H1 (cell line): ENCODE data around the gene GSDME. TPM values are rescaled to one million over a fixed set of nuclear protein-coding genes. Genes with fewer than 3 reads are reported as not detected.

Experiments
- CTCF ChIA-PET: fragments of 300-600 bp; sonication (Branson Sonifier 250); formaldehyde crosslinking; loops from one replicate; lab custom pipeline; 2021; ENCODE audit not compliant: partially characterized antibody; lab: Charles Lee
- POLR2A ChIA-PET: fragments of 300-600 bp; sonication (Branson Sonifier 250); formaldehyde crosslinking; loops from one replicate; lab custom pipeline; 2021; ENCODE audit warnings: inconsistent platforms; ENCODE audit not compliant: partially characterized antibody; lab: Charles Lee
- DNase-seq, 2 experiments: peaks; one replicate each; pipeline versions ENCODE4 v3.0.0 to v3.0.0-alpha.2; 2010 to 2022; ENCODE audit warnings: low spot score in 2 of 2, low read depth in 1 of 2, mixed read lengths in 1 of 2
- FAIRE-seq: peaks from 2 replicates; lab custom pipeline; 2011; peaks lifted over from hg19 to GRCh38; lab: Jason Lieb, UNC
- H2AFZ ChIP-seq: 2 replicates; pipeline ENCODE4 v1.8.1; 2012; ENCODE audit warnings: low read length, inconsistent platforms
- H2AK5ac ChIP-seq: 2 replicates; pipeline ENCODE4 v1.6.1; 2013; ENCODE audit warnings: low read depth, low read length
- H2BK120ac ChIP-seq: replicated peaks from 2 replicates; pipeline ENCODE3; 2013; ENCODE audit warnings: low read depth, low read length, inconsistent platforms
- H2BK12ac ChIP-seq: 2 replicates; pipeline ENCODE4 v1.6.1; 2013; ENCODE audit warnings: low read depth, low read length
- H2BK15ac ChIP-seq: 2 replicates; pipeline ENCODE4 v1.6.1; 2013; ENCODE audit warnings: low read length
- H2BK20ac ChIP-seq: 2 replicates; pipeline ENCODE4 v1.6.1; 2013; ENCODE audit warnings: low read length
- H2BK5ac ChIP-seq: 2 replicates; pipeline ENCODE4 v1.6.1; 2013; ENCODE audit warnings: low read depth, low read length
- H3K14ac ChIP-seq: 2 replicates; pipeline ENCODE4 v1.6.1; 2013; ENCODE audit warnings: inconsistent platforms; ENCODE audit not compliant: insufficient read length
- H3K18ac ChIP-seq: 2 replicates; pipeline ENCODE4 v1.6.1; 2013; ENCODE audit warnings: low read length; ENCODE audit errors: extremely low read depth
- H3K23ac ChIP-seq: 2 replicates; pipeline ENCODE4 v1.6.1; 2013; ENCODE audit warnings: inconsistent platforms; ENCODE audit not compliant: insufficient read length
- H3K23me2 ChIP-seq: 2 replicates; pipeline ENCODE4 v1.6.1; 2013; ENCODE audit warnings: low read depth, low read length
- H3K27ac ChIP-seq: 2 replicates; pipeline ENCODE4 v1.6.1; 2011; ENCODE audit warnings: low read depth, low read length, inconsistent platforms
- H3K27me3 ChIP-seq, 4 experiments: replicated peaks in 1 of 4; 1 replicate in 1 of 4; 2 replicates in 3 of 4; pipeline versions ENCODE4 v1.6.1 to v1.8.1; 2011 to 2013; ENCODE audit warnings: low read length in 3 of 4, mild to moderate bottlenecking in 3 of 4, inconsistent platforms in 2 of 4, mixed read lengths in 2 of 4, moderate library complexity in 1 of 4; ENCODE audit not compliant: control insufficient read depth in 3 of 4, insufficient read depth in 3 of 4; ENCODE audit errors: extremely low read depth in 1 of 4
- H3K36me3 ChIP-seq, 4 experiments: 2 replicates each; pipeline versions ENCODE4 v1.6.1 to v1.8.1; 2011 to 2013; ENCODE audit warnings: mild to moderate bottlenecking in 4 of 4, low read length in 3 of 4, moderate library complexity in 2 of 4, control low read depth in 1 of 4, inconsistent platforms in 1 of 4; ENCODE audit not compliant: insufficient read depth in 4 of 4, control insufficient read depth in 2 of 4
- H3K4ac ChIP-seq: replicated peaks from 2 replicates; pipeline ENCODE3; 2013; ENCODE audit warnings: low read length, low read depth, mixed read lengths, inconsistent platforms; ENCODE audit not compliant: insufficient read length
- H3K4me1 ChIP-seq, 4 experiments: replicated peaks in 1 of 4; 1 replicate in 1 of 4; 2 replicates in 3 of 4; pipeline versions ENCODE4 v1.6.1 to v1.8.1; 2011 to 2013; ENCODE audit warnings: low read length in 3 of 4, inconsistent platforms in 2 of 4, mixed read lengths in 1 of 4; ENCODE audit not compliant: insufficient read depth in 4 of 4, control insufficient read depth in 3 of 4
- H3K4me2 ChIP-seq, 2 experiments: 2 replicates each; pipeline versions ENCODE4 v1.6.1 to v1.8.1; 2011 to 2013; ENCODE audit warnings: low read depth in 2 of 2, low read length in 2 of 2, control low read depth in 1 of 2, inconsistent platforms in 1 of 2, mild to moderate bottlenecking in 1 of 2; ENCODE audit not compliant: insufficient read depth in 1 of 2
- H3K4me3 ChIP-seq, 4 experiments: fragments of 200-600, 300-600 bp in 1 of 4; sonication (generic), shearing (Covaris generic), sonication (Bioruptor Twin) in 1 of 4; 2 replicates each; pipeline versions ENCODE4 v1.5.1 to v1.8.1; 2011 to 2016; ENCODE audit warnings: low read length in 4 of 4, low read depth in 3 of 4, control low read depth in 2 of 4, inconsistent platforms in 2 of 4, mild to moderate bottlenecking in 2 of 4, mixed read lengths in 1 of 4, moderate library complexity in 1 of 4; ENCODE audit not compliant: insufficient read depth in 2 of 4; ENCODE audit errors: extremely low read depth in 1 of 4
- H3K56ac ChIP-seq: replicated peaks from 2 replicates; pipeline ENCODE3; 2013; ENCODE audit warnings: low read depth, mild to moderate bottlenecking, mixed read lengths, low read length, inconsistent platforms; ENCODE audit not compliant: insufficient read length
- H3K79me1 ChIP-seq: 2 replicates; pipeline ENCODE4 v1.6.1; 2013; ENCODE audit warnings: low read depth, low read length, control low read depth
- H3K79me2 ChIP-seq, 2 experiments: 2 replicates each; pipeline versions ENCODE4 v1.6.1 to v1.8.1; 2012 to 2013; ENCODE audit warnings: low read length in 2 of 2, mild to moderate bottlenecking in 2 of 2, inconsistent platforms in 1 of 2; ENCODE audit not compliant: insufficient read depth in 2 of 2, control insufficient read depth in 1 of 2
- H3K9ac ChIP-seq, 4 experiments: replicated peaks in 1 of 4; 1 replicate in 1 of 4; 2 replicates in 3 of 4; pipeline versions ENCODE4 v1.6.1 to v1.8.1; 2011 to 2013; ENCODE audit warnings: low read depth in 3 of 4, low read length in 3 of 4, control low read depth in 2 of 4, mild to moderate bottlenecking in 2 of 4, moderate library complexity in 2 of 4, inconsistent platforms in 1 of 4; ENCODE audit errors: extremely low read depth in 1 of 4
- H3K9me3 ChIP-seq, 2 experiments: 2 replicates each; pipeline versions ENCODE4 v1.6.1 to v1.8.1; 2012 to 2013; ENCODE audit warnings: mild to moderate bottlenecking in 2 of 2, moderate library complexity in 2 of 2, control low read depth in 1 of 2, inconsistent platforms in 1 of 2, low read depth in 1 of 2, low read length in 1 of 2, mixed read lengths in 1 of 2; ENCODE audit not compliant: insufficient read depth in 2 of 2
- H4K20me1 ChIP-seq, 2 experiments: replicated peaks in 1 of 2; 2 replicates each; pipeline versions ENCODE3 to v1.8.1; 2011 to 2013; ENCODE audit warnings: inconsistent platforms in 2 of 2, low read length in 2 of 2, mild to moderate bottlenecking in 1 of 2; ENCODE audit not compliant: insufficient read depth in 2 of 2, control insufficient read depth in 1 of 2
- H4K5ac ChIP-seq: 2 replicates; pipeline ENCODE4 v1.6.1; 2013; ENCODE audit warnings: low read length, low read depth, mixed read lengths, inconsistent platforms; ENCODE audit not compliant: insufficient read length
- H4K8ac ChIP-seq: 2 replicates; pipeline ENCODE4 v1.8.0; 2013; ENCODE audit warnings: mild to moderate bottlenecking, moderate library complexity, low read length, inconsistent platforms; ENCODE audit not compliant: insufficient read depth; ENCODE audit errors: extremely low read depth
- H4K91ac ChIP-seq: replicated peaks from 2 replicates; pipeline ENCODE3; 2013; ENCODE audit warnings: low read length, mixed read lengths, inconsistent platforms; ENCODE audit not compliant: insufficient read length
- CHD2 ChIP-seq: IDR thresholded peaks from 2 replicates; pipeline ENCODE4 v1.6.1; 2012; ENCODE audit warnings: low read length, improper control_type of control experiment
- KDM4A ChIP-seq: IDR thresholded peaks from one replicate; pipeline ENCODE4 v1.7.1; 2012; ENCODE audit warnings: low read depth, mild to moderate bottlenecking, moderate library complexity, low read length, inconsistent platforms; ENCODE audit not compliant: severe bottlenecking
- WGBS, 2 experiments: shearing (Covaris generic) in 1 of 2; methylation state at CpG; one replicate each; pipeline versions ENCODE4 v1.1.6 to v1.1.7; 2013 to 2015; ENCODE audit warnings: low lambda C conversion rate in 2 of 2, mixed read lengths in 2 of 2, inconsistent platforms in 1 of 2, low coverage in 1 of 2, missing lambda C conversion rate in 1 of 2; ENCODE audit not compliant: insufficient replicate concordance in 2 of 2, insufficient coverage in 1 of 2, insufficient read length in 1 of 2; ENCODE audit errors: extremely low coverage in 1 of 2, missing lambda C conversion rate in 1 of 2; 5-methylcytosine and 5-hydroxymethylcytosine counted together
- polyA plus RNA-seq, 7 experiments: library from polyadenylated mRNA; depleted of rRNA in 3 of 7; stranded (reverse) in 5 of 7; unstranded in 2 of 7; fragments of >200 nt in 5 of 7; fragments of 200-250 nt in 2 of 7; gene quantifications; 1 replicate in 5 of 7; 2 replicates in 1 of 7; 4 replicates in 1 of 7; pipeline versions ENCODE4 v1.2.1 to v1.2.3, GENCODE V29; 2011 to 2013; ENCODE audit warnings: missing spikeins in 2 of 7, mixed read lengths in 2 of 7
- total RNA-seq: library from RNA; stranded (reverse); fragmentation: NEBNext Ultra II Directional; extraction: Animal tissue kit (Norgen Biotek cat#: 25700); gene quantifications from 2 replicates; pipeline ENCODE4 v1.2.1, GENCODE V29; 2021

The GSDME gene
- total and polyA plus RNA-seq, 2 of the 8 experiments (the other 6 are each of a cell fraction or from before 2014, with no cell fraction given) = 5.4 to 7.6 TPM

DNA sequence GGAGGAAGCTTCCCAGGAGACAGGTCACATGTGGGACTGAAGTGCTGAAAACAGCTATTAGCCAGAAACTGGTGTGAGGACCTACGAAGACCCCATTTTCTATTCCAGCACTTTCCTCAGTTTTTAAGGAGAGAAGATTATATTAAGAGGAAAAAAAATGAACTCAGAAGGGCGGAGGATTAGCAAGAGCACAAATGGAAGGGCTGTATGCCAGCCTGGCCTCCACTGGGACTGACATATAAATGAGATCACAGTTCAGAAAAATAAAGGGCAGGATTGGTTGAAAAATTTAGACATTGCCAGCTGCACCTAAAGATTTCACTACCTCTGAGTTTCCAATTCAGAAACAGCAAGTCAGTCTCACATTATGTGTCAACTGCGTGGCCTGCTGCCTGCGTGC is 53.0 kb downstream of the GSDME start:
- H2BK12ac ChIP-seq = no peak overlapping the region
- H2BK120ac ChIP-seq = no peak overlapping the region
- no peak overlapping the region for H4K8ac ChIP-seq
- H3K23me2 ChIP-seq = no peaks in the 10 kb centered on the region
- WGBS, 2 experiments = 63% methylated on average over 4 of the region's 4 CpGs; no CpG with 5 or more reads in 1 of the 2 experiments
- H3K4me3 ChIP-seq = no peak overlapping the region
- no peak overlapping the region for H3K23ac ChIP-seq
- no peak overlapping the region for H3K14ac ChIP-seq
- no peak overlapping the region for H4K5ac ChIP-seq
- H3K56ac ChIP-seq = no peak overlapping the region
- H3K4ac ChIP-seq = no peak overlapping the region
- H3K79me2 ChIP-seq = no peaks in the 10 kb centered on the region
- no peak overlapping the region for H2AFZ ChIP-seq
- no peak overlapping the region for H3K4me2 ChIP-seq
- peaks cover 2 to 13% (median 5%) of the 10 kb centered on the region in 4 experiments; a peak in 5 of 7 replicates for H3K4me1 ChIP-seq
- H2AK5ac ChIP-seq = no peak overlapping the region
- H3K79me1 ChIP-seq = no peaks in the 10 kb centered on the region
- H4K91ac ChIP-seq = no peak overlapping the region
- DNase-seq (no peak), FAIRE-seq (no peak)
- H2BK5ac ChIP-seq = no peak overlapping the region
- no peaks in the 10 kb centered on the region for H3K36me3 ChIP-seq
- peaks cover 0 to 4% of the 10 kb centered on the region in 2 experiments for H4K20me1 ChIP-seq
- no peaks in the 10 kb centered on the region for H3K27me3 ChIP-seq
- ChIA-PET CTCF (interaction anchor here (0.6 to 9.2 kb wide), 4 partner anchors 12 to 153 kb away, joined by 3 to 69 read pairs (median 4); no protein-coding TSS in a partner anchor), POLR2A (interaction anchor here (0.6 kb wide), 1 partner anchor 763 kb away, joined by 6 read pairs; no protein-coding TSS in a partner anchor)
- H3K9me3 ChIP-seq = no peaks in the 10 kb centered on the region
- H3K27ac ChIP-seq = no peak overlapping the region
- H3K18ac ChIP-seq = no peak overlapping the region
- TF ChIP-seq CHD2 (no peak), KDM4A (no peak)
- no peak overlapping the region for H3K9ac ChIP-seq
- H2BK20ac ChIP-seq = no peak overlapping the region
- no peak overlapping the region for H2BK15ac ChIP-seq
